ENCODE results near the gene ZNF182.

- TF ChIP-seq ZFP3 (CRISPR knock-in tag; IDR thresholded peaks at IDR 0.05) (no peak), POU6F1 (CRISPR knock-in tag; IDR thresholded peaks at IDR 0.05; ENCODE audit: borderline replicate concordance, low read depth) (no peak), TCF4 (CRISPR knock-in tag; IDR thresholded peaks at IDR 0.05; ENCODE audit: borderline replicate concordance) (no peak), SNAI2 (CRISPR knock-in tag; IDR thresholded peaks at IDR 0.05) (no peak), ESRRG (CRISPR knock-in tag; IDR thresholded peaks at IDR 0.05) (no peak), RARB (CRISPR knock-in tag; IDR thresholded peaks at IDR 0.05) (no peak), PATZ1 (CRISPR knock-in tag; IDR thresholded peaks at IDR 0.05; ENCODE audit: borderline replicate concordance) (no peak), ZNF565 (CRISPR knock-in tag; conservative IDR thresholded peaks at IDR 0.05; ENCODE audit: low read depth) (no peak), ISL1 (CRISPR knock-in tag; IDR thresholded peaks at IDR 0.05) (no peak), BACH2 (CRISPR knock-in tag; IDR thresholded peaks at IDR 0.05; ENCODE audit: borderline replicate concordance) (no peak), ZNF8 (CRISPR knock-in tag; IDR thresholded peaks at IDR 0.05) (no peak), ARNTL (CRISPR knock-in tag; IDR thresholded peaks at IDR 0.05; ENCODE audit: borderline replicate concordance, low read depth) (no peak)
- TF ChIP-seq, protein P1, sequence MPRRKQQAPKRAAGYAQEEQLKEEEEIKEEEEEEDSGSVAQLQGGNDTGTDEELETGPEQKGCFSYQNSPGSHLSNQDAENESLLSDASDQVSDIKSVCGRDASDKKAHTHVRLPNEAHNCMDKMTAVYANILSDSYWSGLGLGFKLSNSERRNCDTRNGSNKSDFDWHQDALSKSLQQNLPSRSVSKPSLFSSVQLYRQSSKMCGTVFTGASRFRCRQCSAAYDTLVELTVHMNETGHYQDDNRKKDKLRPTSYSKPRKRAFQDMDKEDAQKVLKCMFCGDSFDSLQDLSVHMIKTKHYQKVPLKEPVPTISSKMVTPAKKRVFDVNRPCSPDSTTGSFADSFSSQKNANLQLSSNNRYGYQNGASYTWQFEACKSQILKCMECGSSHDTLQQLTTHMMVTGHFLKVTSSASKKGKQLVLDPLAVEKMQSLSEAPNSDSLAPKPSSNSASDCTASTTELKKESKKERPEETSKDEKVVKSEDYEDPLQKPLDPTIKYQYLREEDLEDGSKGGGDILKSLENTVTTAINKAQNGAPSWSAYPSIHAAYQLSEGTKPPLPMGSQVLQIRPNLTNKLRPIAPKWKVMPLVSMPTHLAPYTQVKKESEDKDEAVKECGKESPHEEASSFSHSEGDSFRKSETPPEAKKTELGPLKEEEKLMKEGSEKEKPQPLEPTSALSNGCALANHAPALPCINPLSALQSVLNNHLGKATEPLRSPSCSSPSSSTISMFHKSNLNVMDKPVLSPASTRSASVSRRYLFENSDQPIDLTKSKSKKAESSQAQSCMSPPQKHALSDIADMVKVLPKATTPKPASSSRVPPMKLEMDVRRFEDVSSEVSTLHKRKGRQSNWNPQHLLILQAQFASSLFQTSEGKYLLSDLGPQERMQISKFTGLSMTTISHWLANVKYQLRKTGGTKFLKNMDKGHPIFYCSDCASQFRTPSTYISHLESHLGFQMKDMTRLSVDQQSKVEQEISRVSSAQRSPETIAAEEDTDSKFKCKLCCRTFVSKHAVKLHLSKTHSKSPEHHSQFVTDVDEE (CRISPR knock-in tag; IDR thresholded peaks at IDR 0.05) = no peak
Measured at GRCh38 chrX:47960406-47960805, 43.4 kb downstream of the ZNF182 start.

Data from SK-N-SH treated with all-trans-retinoic acid at 6 μM for 48 hours (cell line).